ENCODE results near the gene RNASEH1. TPM values are rescaled to one million over a fixed set of nuclear protein-coding genes. Genes with fewer than 3 reads are reported as not detected.

RNASEH1 gene
- total and polyA plus RNA-seq, 11 donors = 12.8 to 31.4 (median 20.0) TPM

DNA sequence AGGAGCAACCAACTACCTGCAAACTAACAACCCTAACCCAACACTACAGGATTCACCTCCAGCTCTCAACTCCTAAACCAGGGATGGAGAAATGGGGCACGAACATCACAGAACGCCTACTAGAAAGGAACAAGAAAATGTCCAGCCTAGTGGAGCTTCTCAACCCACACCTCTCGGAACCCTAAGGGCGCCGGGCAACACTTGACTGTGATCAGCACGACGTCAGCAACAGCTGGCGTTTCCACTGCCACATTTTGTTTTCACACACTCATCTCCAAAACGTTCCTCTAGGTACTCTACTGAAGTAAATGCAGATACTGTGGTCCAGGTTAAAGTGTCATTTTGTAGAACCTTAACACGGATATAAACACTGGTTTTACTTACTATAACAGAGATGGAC, 4.2 kb downstream of the RNASEH1 start:
- no peaks in the 10 kb centered on the region for H3K9me3 ChIP-seq
- no peaks in the 10 kb centered on the region for H3K27me3 ChIP-seq
- WGBS, 4 donors = 78 to 86% (median 83%) methylated on average over 10 of the region's 10 CpGs
- no peak overlapping the region for H3K27ac ChIP-seq
- DNase-seq = no peak
- peaks cover 0 to 76% (median 73%) of the 10 kb centered on the region in 9 donors for H3K36me3 ChIP-seq
- no peak overlapping the region for H3K4me3 ChIP-seq
- TF ChIP-seq POLR2A (IDR thresholded peaks at IDR 0.05) = no peak
- TF ChIP-seq, protein P1, sequence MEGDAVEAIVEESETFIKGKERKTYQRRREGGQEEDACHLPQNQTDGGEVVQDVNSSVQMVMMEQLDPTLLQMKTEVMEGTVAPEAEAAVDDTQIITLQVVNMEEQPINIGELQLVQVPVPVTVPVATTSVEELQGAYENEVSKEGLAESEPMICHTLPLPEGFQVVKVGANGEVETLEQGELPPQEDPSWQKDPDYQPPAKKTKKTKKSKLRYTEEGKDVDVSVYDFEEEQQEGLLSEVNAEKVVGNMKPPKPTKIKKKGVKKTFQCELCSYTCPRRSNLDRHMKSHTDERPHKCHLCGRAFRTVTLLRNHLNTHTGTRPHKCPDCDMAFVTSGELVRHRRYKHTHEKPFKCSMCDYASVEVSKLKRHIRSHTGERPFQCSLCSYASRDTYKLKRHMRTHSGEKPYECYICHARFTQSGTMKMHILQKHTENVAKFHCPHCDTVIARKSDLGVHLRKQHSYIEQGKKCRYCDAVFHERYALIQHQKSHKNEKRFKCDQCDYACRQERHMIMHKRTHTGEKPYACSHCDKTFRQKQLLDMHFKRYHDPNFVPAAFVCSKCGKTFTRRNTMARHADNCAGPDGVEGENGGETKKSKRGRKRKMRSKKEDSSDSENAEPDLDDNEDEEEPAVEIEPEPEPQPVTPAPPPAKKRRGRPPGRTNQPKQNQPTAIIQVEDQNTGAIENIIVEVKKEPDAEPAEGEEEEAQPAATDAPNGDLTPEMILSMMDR (IDR thresholded peaks at IDR 0.05) = no peak
- intact Hi-C loops (cut with DNase I) = loop anchor here in 2 of 10 donors (10.0 kb wide), 2 partner anchors 169 to 179 kb away; partner anchors contain the start of genes EIPR1 (in 1 of the 2) and TRAPPC12 (in 1 of the 2)
- peaks cover 0 to 16% (median 10%) of the 10 kb centered on the region in 12 donors for H3K4me1 ChIP-seq
- ATAC-seq = no peak

DNA sequence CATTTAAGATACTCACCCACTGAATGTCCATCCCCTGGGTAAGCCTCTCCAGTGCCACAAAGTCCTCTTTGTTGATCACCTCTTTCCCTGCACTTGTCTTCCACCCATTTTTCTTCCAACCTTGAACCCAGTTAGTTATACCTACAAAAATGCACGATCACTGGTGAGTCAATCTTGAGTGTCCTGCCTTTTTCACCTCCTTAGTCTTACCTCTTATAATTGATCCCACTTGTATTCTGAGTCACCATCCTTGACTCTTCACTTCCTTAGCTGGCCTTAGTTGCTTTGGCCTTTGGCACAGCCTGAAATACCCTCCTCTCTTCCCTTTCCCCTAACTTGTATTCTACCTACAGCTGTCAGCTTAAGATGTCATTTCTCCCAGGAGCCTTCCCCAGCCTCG, 10.2 kb downstream of the RNASEH1 start:
- no peak for TF ChIP-seq POLR2A (IDR thresholded peaks at IDR 0.05)
- TF ChIP-seq, protein P1 (IDR thresholded peaks at IDR 0.05) = no peak
- intact Hi-C loops (cut with DNase I) = no loop called here
- DNase-seq = no peak
- no peak for ATAC-seq
- Histone ChIP-seq H3K36me3 (peaks cover 0 to 98% (median 95%) of the 10 kb centered on the region in 9 donors), H3K9me3 (no peaks in the 10 kb centered on the region), H3K4me3 (no peak overlapping the region), H3K4me1 (peaks cover 0 to 7% (median 0%) of the 10 kb centered on the region in 12 donors), H3K27ac (no peak overlapping the region), H3K27me3 (no peaks in the 10 kb centered on the region)
- WGBS, 4 donors = 94 to 98% (median 97%) methylated on average over 2 of the region's 2 CpGs

DNA sequence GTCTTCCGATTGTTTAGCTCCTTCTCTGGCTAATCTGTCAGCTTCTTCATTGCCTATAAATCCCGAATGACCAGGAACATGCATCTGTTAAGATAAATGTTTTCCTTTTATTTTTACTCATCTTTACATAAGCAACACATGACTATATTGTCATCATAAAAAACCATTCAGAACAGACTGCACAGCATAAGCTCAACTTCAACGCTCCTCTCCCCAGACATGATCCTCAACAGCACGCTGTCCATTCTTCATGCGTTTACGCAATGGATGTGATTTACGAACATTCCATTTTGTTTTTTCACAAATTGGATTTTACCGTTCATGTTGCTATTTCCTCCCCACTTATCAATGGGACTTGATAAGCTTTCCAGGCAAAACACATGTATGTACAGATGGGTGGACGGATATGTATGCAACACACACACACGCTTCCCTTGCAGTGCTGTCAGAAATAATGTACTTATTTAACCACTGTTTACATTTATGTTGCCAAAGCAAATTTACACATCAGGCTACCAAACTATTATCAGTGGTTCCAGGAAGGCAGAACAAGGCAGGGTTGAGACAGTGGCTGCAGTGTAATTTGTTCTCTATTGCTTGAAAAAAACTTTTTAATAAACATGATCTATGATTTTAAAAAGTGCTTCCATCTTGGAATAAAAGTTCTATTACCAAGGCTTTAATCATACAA, 12.2 kb downstream of the RNASEH1 start:
- no peak for ATAC-seq
- peaks cover 0 to 100% (median 96%) of the 10 kb centered on the region in 9 donors for H3K36me3 ChIP-seq
- WGBS, 4 donors = 92 to 95% (median 93%) methylated on average over 10 of the region's 10 CpGs

DNA sequence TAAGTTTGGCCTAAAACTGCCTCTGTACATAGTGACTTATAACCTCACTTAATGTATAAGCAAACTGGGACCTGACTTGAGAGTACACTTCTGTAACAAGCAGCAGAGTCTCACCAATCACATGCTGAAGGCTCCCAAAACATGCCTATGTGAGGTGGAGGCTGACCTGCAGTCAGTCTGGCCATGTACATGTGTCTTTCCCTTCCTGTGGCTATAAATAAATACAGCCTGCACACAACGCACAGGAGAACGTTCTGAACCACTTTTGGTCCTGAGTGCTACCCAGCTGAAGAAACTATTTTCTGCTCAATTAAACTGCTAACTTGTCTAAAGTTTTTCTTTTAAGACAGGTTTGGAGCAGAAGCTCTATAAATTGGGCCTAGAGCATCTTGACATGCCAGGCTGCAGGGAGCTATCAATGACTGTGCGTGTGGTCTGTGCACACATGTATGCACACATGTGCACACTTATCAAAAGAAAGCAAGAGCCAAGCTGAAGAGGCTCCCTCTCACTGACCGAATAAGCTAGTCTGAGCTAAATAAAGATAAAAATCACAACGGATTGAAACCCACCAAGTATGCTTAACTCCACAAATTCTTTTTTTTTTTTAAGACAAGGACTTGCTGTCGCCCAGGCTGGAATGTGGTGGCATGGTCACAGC, 15.0 kb downstream of the RNASEH1 start:
- intact Hi-C loops (cut with DNase I) = no loop called here
- DNase-seq (no peak), ATAC-seq (peak; percentile 83 to 90 (median 87))
- TF ChIP-seq, protein P1 (IDR thresholded peaks at IDR 0.05) = no peak
- TF ChIP-seq POLR2A (IDR thresholded peaks at IDR 0.05) = no peak
- Histone ChIP-seq H3K27ac (peak overlapping the region in 9 of 12 donors; percentile 33 to 81 (median 51)), H3K36me3 (peaks cover 0 to 94% (median 80%) of the 10 kb centered on the region in 9 donors), H3K4me1 (peaks cover 0 to 10% (median 0%) of the 10 kb centered on the region in 12 donors), H3K27me3 (no peaks in the 10 kb centered on the region), H3K9me3 (no peaks in the 10 kb centered on the region), H3K4me3 (no peak overlapping the region)
- WGBS, 4 donors = 50 to 55% (median 52%) methylated on average over 6 of the region's 6 CpGs

More for the DNA sequence above, 12.2 kb downstream of the RNASEH1 start:
- Histone ChIP-seq H3K4me3 (no peak overlapping the region), H3K27ac (no peak overlapping the region), H3K9me3 (no peaks in the 10 kb centered on the region), H3K4me1 (peaks cover 0 to 10% (median 0%) of the 10 kb centered on the region in 12 donors), H3K27me3 (no peaks in the 10 kb centered on the region)
- intact Hi-C loops (cut with DNase I) = no loop called here
- TF ChIP-seq, protein P1 (IDR thresholded peaks at IDR 0.05) = no peak
- DNase-seq = no peak
